GM18909 (cell line): ENCODE data around the gene TNFSF11.
"Not testable (repeated sequence)": the region's sequence is repeated elsewhere in the genome, so short reads cannot be mapped to it uniquely, and the experiment has no call there.

Source experiments
- ATAC-seq: cut with Tn5 transposase; IDR thresholded peaks from one replicate; pipeline ENCODE4 v1.9.1; 2021; ENCODE audit warnings: mild to moderate bottlenecking; ENCODE audit not compliant: unreplicated experiment, poor library complexity

Gene TNFSF11

GRCh38 chr13:42559573-42560218, 14.3 kb upstream of the TNFSF11 start:
- ATAC-seq: not testable (repeated sequence)

DNA sequence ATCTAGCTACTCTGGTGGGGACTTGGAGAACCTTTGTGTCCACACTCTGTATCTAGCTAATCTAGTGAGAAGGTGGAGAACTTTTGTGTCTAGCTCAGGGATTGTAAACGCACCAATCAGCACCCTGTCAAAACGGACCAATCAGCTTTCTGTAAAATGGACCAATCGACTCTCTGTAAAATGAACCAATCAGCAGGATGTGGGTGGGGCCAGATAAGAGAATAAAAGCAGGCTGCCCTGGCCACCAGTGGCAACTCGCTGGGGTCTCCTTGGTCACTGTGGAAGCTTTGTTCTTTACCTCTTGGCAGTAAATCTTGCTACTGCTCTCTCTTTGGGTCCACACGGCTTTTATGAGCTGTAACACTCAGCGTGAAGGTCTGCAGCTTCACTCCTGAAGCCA, 13.6 kb upstream of the TNFSF11 start:
- ATAC-seq: not testable (repeated sequence)

DNA sequence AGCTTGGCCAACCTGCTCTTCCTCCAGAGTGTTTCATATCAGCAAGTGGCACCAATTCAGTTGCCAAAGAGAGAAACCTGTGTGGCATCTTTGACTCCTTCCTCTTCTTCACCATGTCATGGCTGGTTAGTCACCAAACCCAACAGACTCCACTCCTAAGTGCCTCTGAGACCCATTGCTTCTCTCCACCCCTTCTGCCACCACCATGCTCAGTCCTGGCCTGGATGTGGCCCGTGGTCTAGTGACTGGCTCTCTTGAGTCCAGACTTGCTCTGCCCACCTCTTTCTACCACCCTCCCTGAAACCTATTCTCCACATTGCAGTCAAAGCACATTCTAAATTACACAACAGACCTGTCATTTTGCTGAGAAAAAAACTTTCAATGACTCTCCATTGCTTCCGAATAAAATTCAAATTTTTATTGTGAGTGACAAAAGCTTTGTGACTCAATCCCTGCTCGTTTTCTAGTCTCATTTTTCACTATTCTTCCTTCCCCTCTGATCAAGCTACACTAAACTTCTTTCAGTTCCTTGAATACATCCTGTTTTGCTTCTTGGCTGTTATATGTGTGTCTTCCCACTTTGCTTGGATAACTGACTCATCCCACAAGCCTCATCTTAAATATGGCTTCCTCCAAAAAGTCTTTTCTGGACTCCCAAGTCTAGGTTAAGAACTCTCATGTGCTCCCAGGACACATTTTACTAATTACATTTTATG, 12.0 kb upstream of the TNFSF11 start:
- ATAC-seq: no peak

DNA sequence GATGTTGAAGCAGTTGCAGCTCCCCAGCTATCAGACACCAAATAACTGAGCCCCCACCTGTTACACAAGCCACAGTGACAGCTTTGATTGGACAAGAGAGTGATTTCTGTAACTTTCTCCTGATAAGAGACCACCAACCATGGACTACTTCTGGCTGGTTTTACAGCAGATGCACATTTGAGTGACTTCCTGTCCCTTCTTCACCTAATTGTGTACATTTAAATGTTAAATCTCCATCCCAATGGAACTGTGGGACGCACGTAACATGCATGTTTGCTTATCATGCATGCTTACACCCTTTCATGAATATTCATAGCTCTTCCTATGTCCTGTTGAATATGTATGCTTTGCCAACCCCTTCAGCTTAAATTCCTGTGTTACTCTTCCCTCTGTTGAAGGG, 6.0 kb upstream of the TNFSF11 start:
- no peak for ATAC-seq

DNA sequence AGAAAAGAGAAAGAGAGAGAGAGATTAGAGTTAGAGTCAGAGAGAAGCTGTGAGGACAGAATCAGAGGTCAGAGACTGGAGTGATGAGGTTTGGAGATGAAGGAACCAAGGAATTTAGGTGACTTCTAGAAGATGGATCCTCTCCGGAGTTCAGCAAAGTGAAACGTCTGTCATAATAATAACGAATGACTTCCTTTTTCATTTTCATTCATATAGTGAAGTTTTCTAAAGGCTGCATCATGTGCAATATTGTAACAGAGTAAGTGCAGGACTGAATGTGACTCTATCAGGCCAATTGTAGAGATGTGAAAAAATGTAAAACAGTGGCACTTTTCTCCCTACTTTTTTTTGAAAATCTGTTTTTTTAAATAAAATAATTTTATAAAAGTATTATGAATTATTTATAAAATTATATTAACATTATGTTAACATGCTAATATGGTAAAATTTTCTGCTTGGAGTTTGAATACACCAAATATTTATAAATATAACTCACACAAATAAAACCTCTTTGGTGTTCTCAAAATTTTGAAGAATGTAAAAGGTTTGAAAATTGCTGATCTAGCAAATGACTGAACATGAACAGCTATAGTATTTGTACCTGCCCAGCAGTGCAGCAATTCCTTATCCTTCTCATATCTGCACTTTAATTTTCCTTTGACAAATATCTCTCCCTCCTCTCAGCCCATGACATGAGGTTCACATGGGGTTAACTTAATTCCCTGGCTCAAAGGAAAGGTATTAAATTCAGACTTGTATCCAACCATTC, 4.2 kb upstream of the TNFSF11 start:
- ATAC-seq: no peak

DNA sequence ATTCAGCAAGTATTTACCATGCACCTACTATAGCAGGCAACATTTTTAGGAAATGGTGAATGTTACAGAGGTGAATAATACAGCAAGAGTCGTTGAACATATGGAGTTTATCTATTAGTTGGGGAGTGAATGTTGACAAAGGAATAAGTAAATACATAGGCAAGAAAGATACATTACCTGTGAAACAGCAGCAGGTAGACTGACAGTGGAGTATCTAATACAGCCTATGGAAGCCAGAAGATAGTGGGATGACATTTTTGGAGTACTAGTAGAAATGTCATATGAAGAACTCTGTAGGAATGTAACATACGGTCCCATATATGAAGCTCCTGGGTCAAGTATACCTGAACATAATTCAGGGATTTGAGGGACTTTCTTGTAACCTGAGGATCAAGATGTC, 2.1 kb upstream of the TNFSF11 start:
- no peak for ATAC-seq

DNA sequence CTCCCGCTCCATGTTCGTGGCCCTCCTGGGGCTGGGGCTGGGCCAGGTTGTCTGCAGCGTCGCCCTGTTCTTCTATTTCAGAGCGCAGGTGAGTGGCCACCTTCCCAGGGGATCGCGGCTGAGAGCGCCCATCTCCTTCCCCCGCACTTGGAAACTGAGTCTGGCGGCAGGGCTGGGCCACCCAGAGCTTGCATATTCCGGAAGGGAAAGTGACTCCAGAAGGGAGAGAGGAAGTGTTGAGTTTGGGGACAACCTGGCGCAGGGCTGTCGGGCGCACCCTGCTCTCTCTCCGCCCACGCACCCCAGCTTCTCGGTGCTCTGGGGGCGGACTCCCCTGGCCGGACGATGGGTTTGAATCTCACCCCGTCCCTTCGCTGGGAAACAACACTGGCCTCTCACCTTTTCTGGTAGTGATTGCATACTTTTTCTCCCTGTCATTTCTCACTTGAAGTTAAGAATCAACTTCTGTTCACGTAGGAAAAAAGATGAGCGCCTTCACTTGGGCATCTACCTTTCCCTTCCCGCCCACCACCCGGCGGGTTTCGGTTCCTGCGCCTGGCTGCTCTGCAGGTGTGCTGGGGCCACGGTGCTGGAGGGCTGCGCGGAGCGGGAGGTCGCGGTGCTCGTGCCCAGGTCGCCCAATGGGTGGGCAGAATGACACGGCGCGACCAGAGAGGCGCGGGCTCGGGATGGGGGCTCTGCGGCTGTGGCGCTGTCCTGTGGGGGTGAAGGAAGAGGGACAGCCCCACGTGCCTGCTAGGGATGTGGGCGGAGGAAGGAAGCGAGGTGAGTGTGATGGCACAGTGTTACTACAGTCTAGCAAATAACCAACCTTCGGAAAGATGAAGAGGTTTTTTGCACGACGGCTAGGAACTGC, 721 bp downstream of the TNFSF11 start:
- peak; percentile 71 for ATAC-seq

DNA sequence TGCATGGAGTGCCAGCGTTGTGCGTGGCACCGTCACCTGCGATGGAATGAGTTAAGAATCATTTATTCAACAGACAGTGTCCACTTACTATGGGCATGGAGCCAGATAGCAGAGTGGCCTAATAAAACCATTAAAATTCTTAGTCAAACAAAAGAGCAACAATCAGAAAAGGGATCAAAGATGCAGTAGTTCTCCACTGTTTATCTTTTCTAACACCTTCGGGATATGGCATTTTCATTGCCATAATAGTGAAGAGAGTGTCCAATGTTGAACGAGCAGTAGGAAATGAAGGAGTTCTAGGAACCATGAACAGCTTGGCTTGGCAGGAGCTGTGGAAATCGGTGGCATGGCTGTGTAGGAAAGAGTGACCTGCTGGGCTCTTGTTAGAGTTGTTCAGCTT, 2.0 kb downstream of the TNFSF11 start:
- ATAC-seq: no peak

DNA sequence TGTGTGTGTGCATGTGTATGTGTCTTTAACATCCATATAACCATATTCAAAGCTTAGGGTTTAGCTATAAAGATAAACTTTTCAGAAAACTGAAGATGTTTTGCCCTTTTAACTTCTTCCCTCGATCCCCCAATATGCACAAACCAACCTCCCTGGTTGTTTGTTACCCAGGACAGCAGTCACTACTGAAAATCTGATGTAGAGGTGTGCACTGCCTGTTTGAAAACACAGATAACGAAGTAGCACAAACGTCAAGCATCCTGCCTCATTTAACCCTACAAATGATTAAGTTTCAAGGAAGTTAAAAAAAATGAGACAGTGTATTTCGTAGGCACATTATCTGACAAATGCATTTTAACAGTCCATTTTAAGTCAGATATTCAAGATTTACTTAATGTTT, 3.6 kb downstream of the TNFSF11 start:
- no peak for ATAC-seq

DNA sequence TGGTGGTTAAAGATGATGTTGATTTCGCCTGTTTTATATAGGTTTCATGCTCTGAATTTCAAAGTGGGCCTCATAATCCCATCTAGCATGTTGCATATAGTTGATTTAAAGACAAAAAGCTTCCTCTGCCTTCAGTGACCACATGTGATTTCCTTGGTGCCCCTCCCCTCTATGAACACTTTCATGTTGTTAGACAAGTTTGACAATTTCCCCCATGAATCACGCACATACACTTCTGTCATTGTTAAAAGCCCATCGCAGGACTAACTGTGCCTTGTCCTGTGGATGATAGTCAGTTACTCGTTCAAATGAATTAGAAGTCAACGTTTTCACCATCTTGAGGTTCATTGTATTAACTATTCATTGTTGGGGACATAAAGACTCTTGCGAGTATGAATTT, 6.7 kb downstream of the TNFSF11 start:
- no peak for ATAC-seq

DNA sequence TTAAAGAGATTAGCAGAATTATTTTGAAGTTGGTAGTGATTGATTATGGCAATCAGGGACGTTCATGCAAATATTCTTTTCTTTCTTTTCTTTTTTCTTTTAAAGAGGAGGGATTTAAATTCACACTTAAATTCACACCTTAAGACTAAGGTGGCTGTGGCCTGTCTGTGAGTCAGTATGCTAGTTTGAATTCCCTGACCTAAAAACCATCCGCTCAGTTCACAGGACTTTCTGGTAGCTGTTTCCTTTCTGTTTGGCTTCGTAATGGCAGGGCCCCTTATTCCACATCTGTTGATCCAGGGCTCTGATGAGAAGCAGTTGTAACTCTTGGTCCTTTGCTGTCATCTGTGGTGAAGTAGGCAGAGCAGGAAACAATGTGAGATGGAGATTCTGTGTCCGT, 7.5 kb downstream of the TNFSF11 start:
- no peak for ATAC-seq

- no peak for ATAC-seq
Observed at GRCh38 chr13:42591602-42592001, 17.6 kb downstream of the TNFSF11 start.

DNA sequence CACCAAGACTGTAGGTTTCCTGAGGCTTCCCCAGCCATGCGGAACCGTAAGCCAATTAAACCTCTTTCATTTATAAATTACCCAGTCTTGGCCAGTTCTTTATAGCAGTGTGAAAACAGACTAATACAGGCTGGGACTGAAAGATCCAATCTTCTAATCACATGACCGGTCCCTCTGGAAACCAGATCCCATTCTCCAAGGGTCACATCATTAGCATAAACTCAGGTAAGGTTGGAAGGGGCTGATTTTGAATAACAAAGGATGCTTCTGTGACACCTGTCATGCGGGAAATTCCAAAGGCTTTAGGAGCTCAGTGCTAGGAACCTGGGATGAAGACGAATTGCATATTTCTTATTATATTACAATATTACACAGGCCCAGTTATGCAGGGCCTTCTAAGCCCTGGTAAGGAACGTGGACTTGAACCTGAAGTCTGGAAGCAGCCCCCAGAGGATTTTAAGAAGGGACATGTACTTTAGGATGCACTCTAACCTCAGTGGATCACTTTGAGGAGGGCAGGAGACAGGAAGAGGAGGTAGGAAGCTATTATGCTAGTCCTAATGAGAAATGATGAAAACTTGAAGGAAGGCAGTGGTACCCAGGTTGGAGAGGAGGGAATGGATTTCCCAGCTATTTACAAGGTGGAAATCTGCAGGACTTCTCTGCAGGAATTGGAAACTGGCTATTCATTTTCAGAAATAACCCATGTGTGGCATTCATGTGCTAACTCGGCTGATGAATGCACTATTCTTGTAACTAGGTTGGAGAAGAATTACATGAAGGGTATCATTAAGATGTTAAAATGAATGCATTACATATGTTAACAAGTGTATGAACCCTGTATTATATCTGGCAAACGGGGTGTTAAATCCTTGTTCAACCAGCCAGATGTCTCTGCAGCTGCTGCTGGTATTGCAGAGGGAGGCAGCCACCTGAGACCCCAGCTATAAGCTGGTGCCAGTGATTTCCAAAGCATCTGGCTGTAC, 19.3 kb downstream of the TNFSF11 start:
- no peak for ATAC-seq

DNA sequence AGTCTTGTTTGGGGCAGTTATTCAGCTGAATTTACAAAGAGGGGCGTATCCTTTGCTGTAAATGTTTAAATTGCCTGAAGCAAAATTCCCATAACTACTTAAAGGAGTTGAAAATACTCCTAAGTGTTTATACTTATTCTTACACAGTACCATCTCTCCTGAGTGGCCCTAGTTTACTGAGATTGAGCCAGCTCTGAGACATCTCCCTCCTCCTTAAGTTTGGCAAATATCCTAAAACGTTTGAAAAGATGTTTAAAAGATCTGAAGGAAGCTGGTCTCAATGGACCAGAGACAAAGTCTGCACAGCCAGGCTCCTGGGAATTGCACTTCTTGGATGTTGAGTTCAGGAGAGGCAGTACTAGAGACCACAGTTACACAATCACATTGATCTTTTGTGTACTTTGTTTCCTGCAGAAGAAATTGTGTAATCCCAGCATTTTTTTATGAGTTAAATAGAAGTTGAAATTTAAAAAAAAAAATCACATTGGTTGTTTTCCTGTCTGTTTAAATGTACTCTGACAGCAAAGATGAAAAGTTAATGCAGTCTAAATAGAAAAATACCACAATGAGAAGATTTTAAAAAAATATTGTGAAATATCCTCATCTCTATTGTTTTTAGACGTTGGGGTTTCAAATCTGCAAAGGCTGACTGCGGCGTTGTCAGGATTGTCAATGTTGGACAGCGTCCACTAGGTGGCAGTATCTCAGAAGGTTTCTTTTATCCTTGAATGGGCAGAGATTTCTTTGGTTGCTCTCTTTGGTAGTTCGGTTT, 20.7 kb downstream of the TNFSF11 start:
- ATAC-seq: peak; percentile 43

- no peak for ATAC-seq
Observed at GRCh38 chr13:42595253-42595571, 21.3 kb downstream of the TNFSF11 start.

- no peak for ATAC-seq
Observed at GRCh38 chr13:42597505-42597904, 23.6 kb downstream of the TNFSF11 start.

DNA sequence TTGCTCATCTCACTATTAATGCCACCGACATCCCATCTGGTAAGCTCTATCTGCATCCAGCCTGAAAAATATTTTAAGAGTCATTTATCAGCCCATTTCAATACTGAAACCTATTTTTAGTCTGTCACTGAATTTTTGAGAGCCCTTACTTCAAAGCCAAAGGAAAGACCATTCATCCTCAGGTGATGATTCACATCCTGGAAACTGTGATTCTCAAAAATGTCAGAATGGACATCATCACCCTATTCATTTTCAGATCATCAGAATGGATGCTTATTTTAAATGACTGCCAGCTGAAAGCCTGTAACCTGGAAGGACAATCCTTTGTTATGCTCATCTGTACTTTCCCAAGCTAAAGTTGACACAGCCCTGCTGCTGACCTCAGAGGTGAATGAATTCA, 27.0 kb downstream of the TNFSF11 start:
- ATAC-seq: no peak

GRCh38 chr13:42602906-42603305, 29.0 kb downstream of the TNFSF11 start:
- ATAC-seq: peak; percentile 79

GRCh38 chr13:42603571-42603970, 29.6 kb downstream of the TNFSF11 start:
- ATAC-seq: no peak
